Tibial nerve (tissue), 4 donors: ENCODE data around the gene SPATA6L.

Source experiments
- EP300 ChIP-seq, 2 donors: sonication (generic); formaldehyde crosslinking; IDR thresholded peaks; one replicate each; pipeline ENCODE4 v1.6.1; 2017; ENCODE audit warnings: antibody characterized with exemption in 2 of 2, mild to moderate bottlenecking in 1 of 2
- POLR2A ChIP-seq, 2 donors: fragments of 450-650 bp; IDR thresholded peaks; one replicate each; pipeline ENCODE4 v1.6.1; 2017; ENCODE audit warnings: antibody characterized with exemption in 2 of 2, mild to moderate bottlenecking in 2 of 2, moderate library complexity in 2 of 2
- TF ChIP-seq, protein P1 (sequence below), 5 experiments: fragments of 200-600 bp in 3 of 5; fragments of 450-650 bp in 2 of 5; sonication (generic) in 3 of 5; IDR thresholded peaks; one replicate each; pipeline ENCODE4 v1.5.1; 2016 to 2019; ENCODE audit warnings: antibody characterized with exemption in 5 of 5, mild to moderate bottlenecking in 3 of 5, moderate library complexity in 2 of 5

GRCh38 chr9:4654084-4654483 is 12.2 kb downstream of the SPATA6L start:
- TF ChIP-seq, protein P1, sequence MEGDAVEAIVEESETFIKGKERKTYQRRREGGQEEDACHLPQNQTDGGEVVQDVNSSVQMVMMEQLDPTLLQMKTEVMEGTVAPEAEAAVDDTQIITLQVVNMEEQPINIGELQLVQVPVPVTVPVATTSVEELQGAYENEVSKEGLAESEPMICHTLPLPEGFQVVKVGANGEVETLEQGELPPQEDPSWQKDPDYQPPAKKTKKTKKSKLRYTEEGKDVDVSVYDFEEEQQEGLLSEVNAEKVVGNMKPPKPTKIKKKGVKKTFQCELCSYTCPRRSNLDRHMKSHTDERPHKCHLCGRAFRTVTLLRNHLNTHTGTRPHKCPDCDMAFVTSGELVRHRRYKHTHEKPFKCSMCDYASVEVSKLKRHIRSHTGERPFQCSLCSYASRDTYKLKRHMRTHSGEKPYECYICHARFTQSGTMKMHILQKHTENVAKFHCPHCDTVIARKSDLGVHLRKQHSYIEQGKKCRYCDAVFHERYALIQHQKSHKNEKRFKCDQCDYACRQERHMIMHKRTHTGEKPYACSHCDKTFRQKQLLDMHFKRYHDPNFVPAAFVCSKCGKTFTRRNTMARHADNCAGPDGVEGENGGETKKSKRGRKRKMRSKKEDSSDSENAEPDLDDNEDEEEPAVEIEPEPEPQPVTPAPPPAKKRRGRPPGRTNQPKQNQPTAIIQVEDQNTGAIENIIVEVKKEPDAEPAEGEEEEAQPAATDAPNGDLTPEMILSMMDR (IDR thresholded peaks at IDR 0.05) = no peak
- TF ChIP-seq POLR2A (IDR thresholded peaks at IDR 0.05) = no peak
- no peak for TF ChIP-seq EP300 (IDR thresholded peaks at IDR 0.05)
